Lower leg skin (tissue), 4 donors: ENCODE results near the gene LDLR. TPM values are rescaled to one million over a fixed set of nuclear protein-coding genes. Genes with fewer than 3 reads are reported as not detected.

Source experiments
- DNase-seq, 2 donors: peaks; one replicate each; pipeline ENCODE4 v3.0.0-alpha.2; 2019; ENCODE audit warnings: low spot score in 2 of 2
- H3K4me3 ChIP-seq: fragments of 200-600 bp; sonication (generic); 2 replicates; pipeline ENCODE4 v1.5.1; 2017; ENCODE audit warnings: mild to moderate bottlenecking, low read depth; ENCODE audit not compliant: poor library complexity, severe bottlenecking
- POLR2A ChIP-seq, 2 donors: fragments of 450-650 bp; IDR thresholded peaks; one replicate each; pipeline ENCODE4 v1.6.1; 2016 to 2017; ENCODE audit warnings: antibody characterized with exemption in 2 of 2, mild to moderate bottlenecking in 1 of 2, moderate library complexity in 1 of 2
- WGBS, 2 donors: methylation state at CpG; one replicate each; pipeline ENCODE4 v1.1.5; 2018; 5-methylcytosine and 5-hydroxymethylcytosine counted together
- intact Hi-C: fragments of 100-400 bp; cut with DNase I; formaldehyde crosslinking; loops from one replicate; pipeline ENCODE4 v1.15.0; 2023; ENCODE audit warnings: low total_unique reads
- total RNA-seq, 4 donors: library from RNA; depleted of rRNA; stranded (reverse); fragments of >200 nt; gene quantifications; one replicate each; pipeline ENCODE4 v1.1.0, GENCODE V29; 2016
- TF ChIP-seq, protein P1 (sequence below), 3 donors: fragments of 450-650 bp; IDR thresholded peaks; one replicate each; pipeline ENCODE4 v1.5.1; 2016; ENCODE audit warnings: antibody characterized with exemption in 3 of 3, mild to moderate bottlenecking in 3 of 3, moderate library complexity in 2 of 3

Gene LDLR
- total RNA-seq, 4 donors from 2014 or later = 48.7 to 62.8 (median 58.7) TPM

DNA sequence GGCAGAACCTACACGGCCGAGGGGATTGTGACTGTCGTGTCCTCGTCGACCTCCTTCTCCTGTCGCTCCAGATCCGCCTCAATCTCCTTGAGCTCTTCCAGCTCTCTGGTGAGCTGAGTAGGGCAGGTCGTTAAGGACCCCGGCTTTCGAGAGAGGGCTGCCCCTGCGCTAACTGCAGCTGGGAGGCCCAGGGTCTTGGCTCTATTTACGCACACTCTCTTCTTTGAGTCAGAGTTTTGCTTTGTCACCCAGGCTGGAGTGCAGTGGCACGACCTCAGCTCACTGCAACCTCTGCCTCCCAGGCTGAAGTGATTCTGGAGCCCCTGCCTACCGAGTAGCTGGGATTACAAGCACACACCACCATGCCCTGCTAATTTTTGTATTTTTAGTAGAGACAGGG lies 58.7 kb downstream of the LDLR start:
- TF ChIP-seq, protein P1, sequence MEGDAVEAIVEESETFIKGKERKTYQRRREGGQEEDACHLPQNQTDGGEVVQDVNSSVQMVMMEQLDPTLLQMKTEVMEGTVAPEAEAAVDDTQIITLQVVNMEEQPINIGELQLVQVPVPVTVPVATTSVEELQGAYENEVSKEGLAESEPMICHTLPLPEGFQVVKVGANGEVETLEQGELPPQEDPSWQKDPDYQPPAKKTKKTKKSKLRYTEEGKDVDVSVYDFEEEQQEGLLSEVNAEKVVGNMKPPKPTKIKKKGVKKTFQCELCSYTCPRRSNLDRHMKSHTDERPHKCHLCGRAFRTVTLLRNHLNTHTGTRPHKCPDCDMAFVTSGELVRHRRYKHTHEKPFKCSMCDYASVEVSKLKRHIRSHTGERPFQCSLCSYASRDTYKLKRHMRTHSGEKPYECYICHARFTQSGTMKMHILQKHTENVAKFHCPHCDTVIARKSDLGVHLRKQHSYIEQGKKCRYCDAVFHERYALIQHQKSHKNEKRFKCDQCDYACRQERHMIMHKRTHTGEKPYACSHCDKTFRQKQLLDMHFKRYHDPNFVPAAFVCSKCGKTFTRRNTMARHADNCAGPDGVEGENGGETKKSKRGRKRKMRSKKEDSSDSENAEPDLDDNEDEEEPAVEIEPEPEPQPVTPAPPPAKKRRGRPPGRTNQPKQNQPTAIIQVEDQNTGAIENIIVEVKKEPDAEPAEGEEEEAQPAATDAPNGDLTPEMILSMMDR (IDR thresholded peaks at IDR 0.05) = no peak
- TF ChIP-seq POLR2A (IDR thresholded peaks at IDR 0.05) = no peak
- DNase-seq = no peak
- intact Hi-C loops = no loop called here
- WGBS, 2 donors = 73 to 80% methylated on average over 14 of the region's 14 CpGs
- no peak overlapping the region for H3K4me3 ChIP-seq

DNA sequence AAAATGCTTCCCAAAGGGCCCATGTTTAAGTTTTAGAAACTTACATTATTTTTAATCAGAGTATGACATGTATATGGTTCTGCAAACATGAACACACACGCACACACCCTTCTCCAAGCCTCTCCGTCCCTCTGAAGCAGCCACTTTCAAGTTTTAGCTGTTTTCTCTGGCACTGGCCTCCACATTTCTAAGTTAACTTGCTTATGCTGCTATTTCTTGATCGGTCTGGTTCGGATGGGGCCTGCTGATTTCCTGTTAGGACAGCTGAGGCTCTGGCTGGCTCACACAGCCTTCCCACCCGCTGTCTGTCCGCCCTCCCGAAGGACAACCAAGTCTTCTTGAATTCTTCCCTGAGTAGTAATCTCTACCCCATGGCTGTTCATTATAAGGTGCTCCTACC lies 61.9 kb downstream of the LDLR start:
- intact Hi-C loops = no loop called here
- TF ChIP-seq POLR2A (IDR thresholded peaks at IDR 0.05) = no peak
- TF ChIP-seq, protein P1 (IDR thresholded peaks at IDR 0.05) = no peak
- WGBS, 2 donors = 32 to 41% methylated on average over 7 of the region's 7 CpGs
- peak in 1 of 2 donors; percentile 47 for DNase-seq
- H3K4me3 ChIP-seq = no peak overlapping the region

DNA sequence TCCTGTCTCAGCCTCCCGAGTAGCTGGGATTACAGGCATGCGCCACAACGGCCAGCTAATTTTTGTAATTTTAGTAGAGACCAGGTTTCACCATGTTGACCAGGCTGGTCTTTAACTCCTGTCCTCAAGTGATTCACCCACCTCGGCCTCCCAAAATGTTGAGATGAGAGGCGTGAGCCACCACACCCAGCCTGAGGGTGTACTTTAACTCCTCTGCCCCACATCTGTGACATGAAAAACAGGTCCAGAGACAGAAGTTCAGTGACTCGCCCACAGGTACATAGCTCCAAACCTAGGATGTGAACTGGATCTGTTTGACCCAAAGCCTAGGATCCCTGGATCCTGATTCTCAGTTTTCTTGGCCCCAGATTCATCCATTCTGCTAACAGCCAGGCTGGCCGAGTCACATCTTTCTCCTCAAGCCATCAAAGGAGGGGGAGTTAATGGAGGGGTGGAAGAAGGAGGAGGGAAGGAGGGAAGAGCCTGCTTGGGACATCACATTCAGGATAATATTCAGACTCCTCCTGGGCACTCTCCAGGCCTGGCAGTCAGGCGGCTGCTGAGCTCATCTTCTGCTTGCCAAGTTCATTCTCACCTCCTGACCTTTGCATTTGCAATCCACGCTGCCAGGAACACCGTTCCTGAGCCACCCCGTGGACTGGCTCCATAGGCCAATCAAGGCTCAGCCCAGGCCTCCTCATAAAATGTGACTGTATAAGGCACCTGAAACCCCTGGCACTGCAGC lies 63.2 kb downstream of the LDLR start:
- 48% methylated on average over 11 of the region's 11 CpGs for WGBS, 2 donors
- TF ChIP-seq, protein P1 (IDR thresholded peaks at IDR 0.05) = no peak
- TF ChIP-seq POLR2A (IDR thresholded peaks at IDR 0.05) = no peak
- intact Hi-C loops = no loop called here
- DNase-seq = peak; percentile 73 to 93
- H3K4me3 ChIP-seq = no peak overlapping the region

DNA sequence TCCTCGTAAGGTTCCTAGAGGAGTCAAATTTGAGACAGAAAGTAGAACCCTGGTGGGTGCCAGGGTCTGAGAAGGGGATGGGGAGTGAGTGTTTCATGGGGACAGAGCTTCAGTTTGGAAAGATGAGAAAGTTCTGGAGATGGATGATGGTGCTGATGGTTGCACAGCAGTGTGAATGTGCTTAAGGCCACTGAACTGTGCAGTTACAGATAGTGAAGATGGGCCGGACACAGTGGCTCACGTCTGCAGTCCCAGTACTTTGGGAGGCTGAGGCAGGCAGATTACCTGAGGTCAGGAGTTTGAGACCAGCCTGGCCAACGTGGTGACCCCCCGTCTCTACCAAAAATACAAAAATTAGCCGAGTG lies 65.4 kb downstream of the LDLR start:
- intact Hi-C loops = no loop called here
- H3K4me3 ChIP-seq = no peak overlapping the region
- 42 to 51% methylated on average over 6 of the region's 6 CpGs for WGBS, 2 donors
- no peak for DNase-seq
- no peak for TF ChIP-seq POLR2A (IDR thresholded peaks at IDR 0.05)
- TF ChIP-seq, protein P1 (IDR thresholded peaks at IDR 0.05) = no peak

DNA sequence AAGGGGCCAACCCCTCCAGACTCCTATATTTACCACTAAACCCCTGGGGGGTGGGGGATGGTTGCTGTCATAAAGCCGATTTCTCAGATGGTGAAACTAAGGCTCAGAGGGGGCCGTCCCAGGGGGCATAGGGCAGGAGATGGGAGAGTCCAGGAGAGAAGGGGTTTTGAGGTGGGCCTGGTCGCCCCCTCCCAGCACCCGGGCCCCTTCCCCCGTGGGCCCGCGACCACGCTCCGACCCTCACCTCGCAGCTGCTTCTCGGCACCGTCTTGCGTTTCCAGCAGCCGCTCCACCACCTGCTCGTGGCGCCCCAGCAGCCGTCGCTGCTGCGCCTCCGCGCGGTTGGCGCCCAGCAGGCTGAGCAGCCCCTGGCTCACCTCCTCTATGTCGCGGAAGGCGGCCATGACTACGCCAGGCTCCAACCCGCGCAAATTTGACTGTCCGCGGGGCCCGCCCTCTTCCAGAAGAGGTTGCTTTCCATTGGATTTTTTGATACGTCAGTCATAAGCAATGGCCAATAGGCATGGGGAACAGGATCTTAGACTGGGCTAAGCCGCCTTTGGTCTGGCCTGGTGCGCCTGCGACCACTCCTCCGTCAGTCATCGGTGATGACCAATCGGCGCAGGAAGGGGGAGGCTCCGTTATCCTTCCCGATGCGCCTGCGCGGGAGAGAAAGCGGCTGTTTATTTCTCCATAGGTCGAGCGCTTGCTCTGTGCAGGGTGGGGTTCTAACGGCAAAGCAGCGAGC lies 66.3 kb downstream of the LDLR start, which contains the start of gene SPC24:
SPC24 (minus strand) TSS at position 410 of the 748 bp plus-strand sequence; CDS start at position 404, 6 bp downstream.
- H3K4me3 ChIP-seq = peak within 1 kb of the TSS; percentile 27
- TF ChIP-seq, protein P1 (IDR thresholded peaks at IDR 0.05) = no peak
- TF ChIP-seq POLR2A (IDR thresholded peaks at IDR 0.05) = no peak
- WGBS, 2 donors = 2% methylated on average over 42 to 50 of the region's 50 CpGs
- intact Hi-C loops = no loop called here
- DNase-seq = peak; percentile 93 to 98
